ENCODE measurements around the gene RAC3. TPM values are rescaled to one million over a fixed set of nuclear protein-coding genes. Genes with fewer than 3 reads are reported as not detected.

The RAC3 gene
- total RNA-seq, 1 donor from 2014 or later: 0.82 TPM

DNA sequence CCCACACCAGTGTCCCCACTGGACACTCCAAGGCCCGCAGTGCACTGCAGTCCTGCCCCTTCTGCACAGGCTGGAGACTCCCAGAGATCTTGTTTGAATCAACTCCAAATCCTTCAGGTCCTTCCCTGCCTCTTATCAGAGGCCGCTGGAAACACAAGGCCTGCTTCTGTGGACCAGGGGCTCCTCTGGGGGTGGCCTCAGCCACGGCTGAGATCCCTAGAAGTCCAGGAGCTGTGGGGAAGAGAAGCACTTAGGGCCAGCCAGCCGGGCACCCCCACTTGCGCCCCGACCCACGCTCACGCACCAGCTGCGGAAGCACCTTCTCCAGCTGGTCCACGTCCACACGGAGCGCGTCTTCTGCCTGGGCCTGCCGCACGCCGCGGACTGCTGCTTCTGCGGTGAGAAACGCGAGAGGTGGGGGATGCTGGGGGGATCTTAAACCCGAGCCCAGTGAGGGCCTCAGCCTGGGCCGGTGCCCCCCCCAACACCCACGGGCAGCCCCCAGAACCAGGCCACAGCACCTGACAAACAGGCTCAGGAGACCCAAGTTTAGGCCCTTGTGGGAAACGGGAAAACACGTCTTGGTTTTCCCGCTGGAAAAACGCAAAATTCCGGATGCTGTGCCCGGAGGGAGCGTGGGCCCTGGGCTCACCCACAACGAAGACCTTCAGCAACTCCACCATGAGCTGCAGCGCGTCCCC is 12.3 kb upstream of the RAC3 start:
- peaks cover 42% of the 10 kb centered on the region for H3K4me1 ChIP-seq
- H3K27me3 ChIP-seq (ENCODE audit: low read depth): no peaks in the 10 kb centered on the region
- intact Hi-C loops (cut with micrococcal nuclease): no loop called here
- no peak overlapping the region for H3K27ac ChIP-seq (replicated peaks)
- H3K36me3 ChIP-seq: no peaks in the 10 kb centered on the region
- no peak for DNase-seq
- TF ChIP-seq, protein P1, sequence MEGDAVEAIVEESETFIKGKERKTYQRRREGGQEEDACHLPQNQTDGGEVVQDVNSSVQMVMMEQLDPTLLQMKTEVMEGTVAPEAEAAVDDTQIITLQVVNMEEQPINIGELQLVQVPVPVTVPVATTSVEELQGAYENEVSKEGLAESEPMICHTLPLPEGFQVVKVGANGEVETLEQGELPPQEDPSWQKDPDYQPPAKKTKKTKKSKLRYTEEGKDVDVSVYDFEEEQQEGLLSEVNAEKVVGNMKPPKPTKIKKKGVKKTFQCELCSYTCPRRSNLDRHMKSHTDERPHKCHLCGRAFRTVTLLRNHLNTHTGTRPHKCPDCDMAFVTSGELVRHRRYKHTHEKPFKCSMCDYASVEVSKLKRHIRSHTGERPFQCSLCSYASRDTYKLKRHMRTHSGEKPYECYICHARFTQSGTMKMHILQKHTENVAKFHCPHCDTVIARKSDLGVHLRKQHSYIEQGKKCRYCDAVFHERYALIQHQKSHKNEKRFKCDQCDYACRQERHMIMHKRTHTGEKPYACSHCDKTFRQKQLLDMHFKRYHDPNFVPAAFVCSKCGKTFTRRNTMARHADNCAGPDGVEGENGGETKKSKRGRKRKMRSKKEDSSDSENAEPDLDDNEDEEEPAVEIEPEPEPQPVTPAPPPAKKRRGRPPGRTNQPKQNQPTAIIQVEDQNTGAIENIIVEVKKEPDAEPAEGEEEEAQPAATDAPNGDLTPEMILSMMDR (IDR thresholded peaks at IDR 0.05; ENCODE audit: borderline replicate concordance): no peak
- no peak overlapping the region for H3K4me3 ChIP-seq
- no peaks in the 10 kb centered on the region for H3K9me3 ChIP-seq (replicated peaks)

DNA sequence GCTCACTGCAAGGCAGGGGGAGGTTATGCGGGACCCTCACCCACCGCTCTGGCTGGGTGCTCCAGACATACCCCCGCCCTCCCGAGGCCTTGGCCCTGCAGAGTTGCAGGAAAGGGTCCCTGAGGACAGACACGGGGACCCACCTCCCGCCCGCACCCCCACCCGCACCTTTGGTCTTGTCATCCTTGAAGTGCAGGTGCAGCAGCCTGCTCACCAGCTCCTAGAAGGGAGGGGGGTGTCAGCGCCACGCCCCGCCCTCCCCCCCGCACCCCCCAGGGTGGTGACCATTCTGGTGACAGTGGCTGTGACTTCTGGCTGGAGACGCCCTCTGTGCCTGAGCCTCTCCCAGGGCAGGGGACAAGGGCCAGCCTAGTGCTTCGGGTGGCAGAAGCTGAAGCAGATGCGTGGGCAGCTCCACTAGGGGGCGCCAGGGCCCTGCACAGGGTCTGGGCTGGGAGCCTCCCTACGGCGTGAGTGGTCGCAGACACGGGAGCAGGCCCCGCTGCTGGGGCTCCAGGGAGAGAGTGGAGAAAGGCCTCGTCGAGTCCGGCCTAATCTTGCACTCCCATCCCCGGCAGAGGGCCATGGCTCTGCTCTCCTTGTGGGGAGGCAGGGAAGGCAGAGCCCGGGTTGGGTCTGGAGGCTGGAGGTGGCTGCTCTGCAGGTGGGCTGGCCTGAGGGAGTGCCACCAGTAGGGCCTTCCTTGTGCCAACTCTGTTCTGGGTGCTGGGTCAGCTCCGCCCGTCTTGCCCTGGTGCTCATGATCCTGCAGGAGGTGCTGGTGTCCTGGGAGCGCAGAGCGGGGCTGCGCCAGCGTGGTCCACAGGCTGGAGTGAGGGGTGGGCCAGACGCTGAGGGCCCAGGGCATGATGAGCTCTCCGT is 11.5 kb upstream of the RAC3 start:
- intact Hi-C loops (cut with micrococcal nuclease): no loop called here
- no peak overlapping the region for H3K27ac ChIP-seq (replicated peaks)
- no peaks in the 10 kb centered on the region for H3K9me3 ChIP-seq (replicated peaks)
- H3K4me1 ChIP-seq: peaks cover 37% of the 10 kb centered on the region
- DNase-seq: peak; percentile 51
- TF ChIP-seq, protein P1 (IDR thresholded peaks at IDR 0.05; ENCODE audit: borderline replicate concordance): peak; percentile 73
- H3K36me3 ChIP-seq: no peaks in the 10 kb centered on the region
- H3K4me3 ChIP-seq: no peak overlapping the region
- H3K27me3 ChIP-seq (ENCODE audit: low read depth): no peaks in the 10 kb centered on the region

DNA sequence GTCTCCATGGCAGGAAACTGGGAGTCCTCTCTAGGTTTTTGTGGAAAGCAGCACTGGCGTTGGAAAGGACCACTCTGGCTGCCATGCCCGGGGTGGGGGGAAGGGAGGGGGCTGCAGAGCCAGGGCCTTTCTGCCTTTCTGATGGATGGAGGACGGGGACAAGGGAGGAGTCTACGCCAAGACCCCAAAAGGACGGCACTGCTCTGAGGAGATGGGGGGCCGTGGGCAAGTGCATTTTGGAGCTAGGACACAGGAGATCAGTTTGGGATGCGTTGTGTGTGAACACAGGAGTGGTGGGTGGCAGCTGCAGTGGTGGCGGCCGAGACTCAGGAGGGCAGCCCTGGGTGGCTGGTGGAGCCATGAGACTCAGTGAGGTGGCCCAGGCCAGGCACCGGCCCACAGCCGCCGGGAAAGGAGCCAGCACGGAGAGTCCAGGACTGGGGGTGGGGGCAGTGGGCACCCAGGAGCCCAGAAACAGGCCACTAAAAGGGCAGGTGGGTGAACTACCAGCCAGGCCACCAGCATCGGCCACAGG is 10.8 kb upstream of the RAC3 start:
- TF ChIP-seq, protein P1 (IDR thresholded peaks at IDR 0.05; ENCODE audit: borderline replicate concordance): no peak
- Histone ChIP-seq H3K9me3 (replicated peaks) (no peaks in the 10 kb centered on the region), H3K27me3 (ENCODE audit: low read depth) (no peaks in the 10 kb centered on the region), H3K4me1 (peaks cover 37% of the 10 kb centered on the region), H3K36me3 (no peaks in the 10 kb centered on the region), H3K27ac (replicated peaks) (no peak overlapping the region), H3K4me3 (no peak overlapping the region)
- no peak for DNase-seq
- intact Hi-C loops (cut with micrococcal nuclease): no loop called here

DNA sequence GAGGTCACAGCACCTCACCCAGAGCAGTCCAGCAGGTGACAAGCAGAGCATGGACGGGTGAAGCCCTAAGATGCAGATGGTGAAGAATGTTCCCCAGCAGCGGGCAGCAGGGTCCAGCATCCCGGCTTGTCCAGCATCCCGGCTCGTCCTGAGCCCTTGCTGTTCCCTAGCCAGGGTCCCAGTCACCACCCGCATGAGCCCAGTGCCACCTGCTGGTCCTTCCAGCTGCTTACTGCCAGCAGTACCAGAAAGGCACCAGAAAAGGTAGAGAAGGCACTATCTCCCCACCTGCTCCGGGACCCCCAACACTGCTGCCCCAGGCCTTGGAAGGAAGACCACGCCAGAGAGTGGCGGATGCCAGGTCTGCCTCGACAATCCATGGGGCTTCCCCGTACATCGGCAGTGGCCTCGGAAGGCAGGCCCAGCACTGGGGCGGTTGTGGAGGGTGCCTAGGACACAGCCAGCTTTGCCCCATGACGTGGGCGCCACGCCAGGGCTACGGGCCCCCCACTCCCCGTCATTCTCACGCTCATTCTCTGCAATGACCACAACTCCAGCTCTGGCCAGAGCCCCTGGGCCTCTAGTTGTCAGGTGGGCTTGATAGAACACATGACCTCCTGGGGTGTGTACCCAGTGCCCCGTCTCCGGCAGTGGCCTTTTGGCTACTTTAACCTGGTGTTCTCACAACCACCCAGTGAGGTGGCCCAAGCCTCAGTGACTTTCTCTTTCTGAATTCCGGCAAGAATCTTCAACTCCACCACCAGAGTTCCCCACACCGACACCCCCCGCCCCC is 10.2 kb upstream of the RAC3 start:
- Histone ChIP-seq H3K36me3 (no peaks in the 10 kb centered on the region), H3K9me3 (replicated peaks) (no peaks in the 10 kb centered on the region), H3K4me1 (peaks cover 37% of the 10 kb centered on the region), H3K4me3 (peak overlapping the region; percentile 97), H3K27me3 (ENCODE audit: low read depth) (no peaks in the 10 kb centered on the region), H3K27ac (replicated peaks) (no peak overlapping the region)
- TF ChIP-seq, protein P1 (IDR thresholded peaks at IDR 0.05; ENCODE audit: borderline replicate concordance): peak; percentile 73
- peak; percentile 72 for DNase-seq
- intact Hi-C loops (cut with micrococcal nuclease): no loop called here

DNA sequence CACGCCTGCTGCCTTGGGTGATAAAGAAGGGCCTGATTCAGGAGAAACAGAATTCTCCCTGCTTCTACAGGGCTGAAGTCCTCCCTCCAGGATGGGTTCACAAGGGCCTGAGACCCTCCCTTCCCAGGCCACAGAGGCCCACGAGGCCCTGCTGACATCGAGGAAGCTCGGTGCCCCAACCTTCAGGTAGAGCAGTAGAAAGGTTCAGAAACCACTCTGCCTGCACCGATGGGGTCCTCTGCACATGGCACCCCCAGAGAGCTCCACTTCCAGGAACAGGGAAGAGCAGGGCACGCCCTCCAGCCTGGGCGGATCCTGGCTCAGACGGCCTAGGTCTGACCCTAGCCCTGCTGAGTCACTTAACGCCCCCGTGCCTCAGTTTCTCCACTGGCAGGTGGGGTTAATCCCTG is 9.6 kb upstream of the RAC3 start:
- H3K27ac ChIP-seq (replicated peaks): peak overlapping the region; percentile 79
- H3K9me3 ChIP-seq (replicated peaks): no peaks in the 10 kb centered on the region
- TF ChIP-seq, protein P1 (IDR thresholded peaks at IDR 0.05; ENCODE audit: borderline replicate concordance): no peak
- peak overlapping the region; percentile 97 for H3K4me3 ChIP-seq
- DNase-seq: no peak
- intact Hi-C loops (cut with micrococcal nuclease): no loop called here
- H3K4me1 ChIP-seq: peaks cover 37% of the 10 kb centered on the region
- no peaks in the 10 kb centered on the region for H3K36me3 ChIP-seq
- no peaks in the 10 kb centered on the region for H3K27me3 ChIP-seq (ENCODE audit: low read depth)
